Retina (tissue), 1 donor: Measurements from ENCODE around the gene SLC47A2.
A peak's percentile ranks its signal among the peaks of the same experiment; 100 is the strongest.

Experiments used
- DNase-seq: peaks from one replicate; pipeline ENCODE4 v3.0.0-alpha.2; 2016

Gene SLC47A2

GRCh38 chr17:19664136-19664820 lies 52.1 kb downstream of the SLC47A2 start:
- no peak for DNase-seq

GRCh38 chr17:19663097-19663496 lies 53.3 kb downstream of the SLC47A2 start:
- DNase-seq, result no peak

GRCh38 chr17:19661121-19661520 lies 55.3 kb downstream of the SLC47A2 start:
- no peak for DNase-seq

GRCh38 chr17:19660219-19660870 lies 56.0 kb downstream of the SLC47A2 start:
- no peak for DNase-seq

- DNase-seq, result no peak
Observed at GRCh38 chr17:19659366-19660177, 56.8 kb downstream of the SLC47A2 start.

GRCh38 chr17:19656851-19657581 lies 59.4 kb downstream of the SLC47A2 start:
- DNase-seq, result no peak

- DNase-seq, result no peak
Observed at GRCh38 chr17:19656336-19656735, 60.0 kb downstream of the SLC47A2 start.

GRCh38 chr17:19654896-19655295 lies 61.5 kb downstream of the SLC47A2 start:
- no peak for DNase-seq

- no peak for DNase-seq
Observed at GRCh38 chr17:19654342-19654886, 62.0 kb downstream of the SLC47A2 start.

- DNase-seq, result no peak
Observed at GRCh38 chr17:19652595-19652994, 63.8 kb downstream of the SLC47A2 start.

GRCh38 chr17:19651451-19652238 lies 64.7 kb downstream of the SLC47A2 start:
- no peak for DNase-seq

- DNase-seq, result no peak
Observed at GRCh38 chr17:19650826-19651225, 65.6 kb downstream of the SLC47A2 start.

- DNase-seq, result no peak
Observed at GRCh38 chr17:19649274-19649541, 67.2 kb downstream of the SLC47A2 start.

- DNase-seq, result peak; percentile 97
Observed at GRCh38 chr17:19648475-19649273, 67.7 kb downstream of the SLC47A2 start, which contains the start of gene ALDH3A2. Gene ALDH3A2, plus strand, starts transcription at chr17:19648751. Its CDS starts 221 bp downstream, at chr17:19648972.

- DNase-seq, result peak; percentile 95
Observed at GRCh38 chr17:19647697-19648474, 68.5 kb downstream of the SLC47A2 start.

GRCh38 chr17:19646788-19647696 lies 69.3 kb downstream of the SLC47A2 start:
- DNase-seq, result no peak

- DNase-seq, result peak; percentile 39
Observed at GRCh38 chr17:19645734-19646201, 70.6 kb downstream of the SLC47A2 start.

GRCh38 chr17:19644493-19645210 lies 71.7 kb downstream of the SLC47A2 start:
- no peak for DNase-seq
